Measurements from ENCODE around the gene ZNRF3.

The ZNRF3 gene

GRCh38 chr22:29029202-29030000 is 146.0 kb downstream of the ZNRF3 start:
- TF ChIP-seq CTCF (IDR thresholded peaks at IDR 0.05): no peak
- TF ChIP-seq ZFX (IDR thresholded peaks at IDR 0.05; ENCODE audit: borderline replicate concordance): no peak
- no peak overlapping the region for H3K27ac ChIP-seq

- no peak overlapping the region for H3K27ac ChIP-seq
- TF ChIP-seq CTCF (IDR thresholded peaks at IDR 0.05) (no peak), ZFX (IDR thresholded peaks at IDR 0.05; ENCODE audit: borderline replicate concordance) (no peak)
These were observed 146.7 kb downstream of the ZNRF3 start for GRCh38 chr22:29030016-29030617.

- TF ChIP-seq ZFX (IDR thresholded peaks at IDR 0.05; ENCODE audit: borderline replicate concordance): no peak
- TF ChIP-seq CTCF (IDR thresholded peaks at IDR 0.05): no peak
- no peak overlapping the region for H3K27ac ChIP-seq
These were observed 147.3 kb downstream of the ZNRF3 start for GRCh38 chr22:29030618-29031226.

GRCh38 chr22:29031227-29032011 is 148.0 kb downstream of the ZNRF3 start:
- TF ChIP-seq CTCF (IDR thresholded peaks at IDR 0.05): no peak
- TF ChIP-seq ZFX (IDR thresholded peaks at IDR 0.05; ENCODE audit: borderline replicate concordance): no peak
- H3K27ac ChIP-seq: peak overlapping the region; percentile 64

- TF ChIP-seq ZFX (IDR thresholded peaks at IDR 0.05; ENCODE audit: borderline replicate concordance): no peak
- no peak for TF ChIP-seq CTCF (IDR thresholded peaks at IDR 0.05)
- peak overlapping the region; percentile 64 for H3K27ac ChIP-seq
These were observed 148.7 kb downstream of the ZNRF3 start for GRCh38 chr22:29032014-29032475.

GRCh38 chr22:29032584-29032983 is 149.2 kb downstream of the ZNRF3 start:
- TF ChIP-seq ZFX (IDR thresholded peaks at IDR 0.05; ENCODE audit: borderline replicate concordance): no peak
- no peak for TF ChIP-seq CTCF (IDR thresholded peaks at IDR 0.05)
- peak overlapping the region; percentile 64 for H3K27ac ChIP-seq
